ENCODE data around the gene GUCY2C.

DNA sequence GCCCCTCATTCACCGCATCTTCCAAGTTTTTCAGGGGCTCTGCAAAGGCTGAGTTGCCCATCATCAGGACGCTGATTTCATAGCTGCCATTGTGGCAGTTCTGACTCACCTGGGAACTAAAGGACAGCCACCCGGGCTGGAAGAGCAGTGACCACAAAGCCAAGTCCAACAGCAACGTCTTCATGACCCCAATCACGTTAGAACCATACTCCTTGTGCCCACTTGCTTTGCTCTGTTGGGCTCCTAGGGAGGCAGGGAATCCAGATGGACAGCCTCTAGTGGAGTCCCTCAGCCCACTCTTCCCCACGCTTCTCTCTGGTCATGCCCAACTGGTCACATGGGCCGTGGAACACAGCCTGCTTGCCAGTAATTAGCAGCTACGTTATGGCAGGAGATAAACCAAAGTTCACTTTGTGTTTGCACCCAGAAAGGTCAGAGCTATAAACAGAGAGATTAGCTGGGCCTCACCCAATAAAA lies at the start of gene GUCY2C:
- TF ChIP-seq EZH2 (IDR thresholded peaks at IDR 0.05; ENCODE audit: insufficient read depth, poor library complexity, severe bottlenecking): no peak
- no peak for TF ChIP-seq EZH2phosphoT487 (IDR thresholded peaks at IDR 0.05; ENCODE audit: insufficient read depth, low read depth)

Measured in GM23248 (cell line).